ENCODE results near the gene APPL1. TPM values are rescaled to one million over a fixed set of nuclear protein-coding genes. Genes with fewer than 3 reads are reported as not detected.
A peak's percentile ranks its signal among the peaks of the same experiment; 100 is the strongest.
"Not testable (repeated sequence)": the region's sequence is repeated elsewhere in the genome, so short reads cannot be mapped to it uniquely, and the experiment has no call there.

Gene APPL1
- total and polyA plus RNA-seq, 2 of the 4 experiments (the other 2 are of a cell fraction), result 9.6 to 46.2 TPM

- ATAC-seq (ENCODE audit: low read depth), result no peak
- Histone ChIP-seq H2AFZ (replicated peaks; ENCODE audit: low read length, poor library complexity) (no peak overlapping the region), H3K56ac (ENCODE audit: extremely low read depth, insufficient read depth, low read length) (no peak overlapping the region), H2AK9ac (replicated peaks; ENCODE audit: low read depth, low read length, poor library complexity) (no peak overlapping the region), H2BK15ac (ENCODE audit: low read depth, low read length) (no peak overlapping the region), H3K4ac (ENCODE audit: low read depth, low read length) (no peak overlapping the region), H3K14ac (replicated peaks; ENCODE audit: low read depth, low read length) (no peak overlapping the region), H3K9me3 (ENCODE audit: control insufficient read depth, insufficient read depth, low read length) (no peaks in the 10 kb centered on the region), H2BK120ac (ENCODE audit: low read depth, low read length) (no peak overlapping the region), H4K5ac (ENCODE audit: low read depth, low read length) (no peak overlapping the region), H3K9me1 (ENCODE audit: insufficient read depth, low read length) (no peaks in the 10 kb centered on the region), H4K8ac (ENCODE audit: low read depth in 2 of 2, low read length in 2 of 2) (no peak overlapping the region), H3K9ac (ENCODE audit: low read depth, low read length) (no peak overlapping the region), H2BK5ac (ENCODE audit: low read depth, low read length, poor library complexity, severe bottlenecking) (no peak overlapping the region), H3K4me2 (ENCODE audit: low read depth, low read length) (no peak overlapping the region), H3K4me1 (ENCODE audit: control insufficient read depth, insufficient read depth, low read length) (no peaks in the 10 kb centered on the region), H3K79me1 (ENCODE audit: low read depth in 1 of 2, low read length in 2 of 2) (no peaks in the 10 kb centered on the region), H2BK20ac (ENCODE audit: low read depth, low read length) (no peak overlapping the region), H3K27me3 (ENCODE audit: control insufficient read depth, insufficient read depth, low read length) (peaks cover 2% of the 10 kb centered on the region; the same call in 1 of the 2 replicates), H4K91ac (ENCODE audit: insufficient read depth, low read depth, low read length) (no peak overlapping the region), H3K23ac (ENCODE audit: low read depth, low read length) (no peak overlapping the region), H3K36me3 (ENCODE audit: control insufficient read depth, insufficient read depth, low read length) (no peaks in the 10 kb centered on the region), H3K4me3 (ENCODE audit: insufficient read depth, low read depth, low read length) (no peak overlapping the region), H4K20me1 (ENCODE audit: insufficient read depth, low read length) (no peaks in the 10 kb centered on the region), H2AK5ac (ENCODE audit: low read depth, low read length) (no peak overlapping the region), H3K27ac (ENCODE audit: insufficient read depth, low read length) (no peak overlapping the region), H3K18ac (ENCODE audit: low read depth, low read length) (no peak overlapping the region)
- ChIA-PET POLR2A (ENCODE audit: unreplicated experiment) (no interaction called here), CTCF (no interaction called here)
- TF ChIP-seq BHLHE40 (IDR thresholded peaks at IDR 0.05; ENCODE audit: low read depth, low read length) (no peak), MXI1 (IDR thresholded peaks at IDR 0.05; ENCODE audit: borderline replicate concordance, low read depth, low read length) (no peak), RFX5 (IDR thresholded peaks at IDR 0.05; ENCODE audit: low read depth, low read length) (no peak), SMC3 (IDR thresholded peaks at IDR 0.05; ENCODE audit: low read depth, low read length) (no peak), USF2 (IDR thresholded peaks at IDR 0.05; ENCODE audit: low read depth, low read length) (peak; percentile 76), POLR2A (IDR thresholded peaks at IDR 0.05; ENCODE audit: low read depth, low read length) (no peak)
- DNase-seq, result peak; percentile 40
- no CpG with 5 or more reads among the region's 1 CpG for WGBS, 2 experiments (ENCODE audit: extremely low coverage in 2 of 2, insufficient read length in 1 of 2)
- dilution Hi-C loops (cut with HindIII; ENCODE audit: low sequenced_read_pairs, unreplicated experiment), result no loop called here
- no TSS peak for BruUV-seq (replicated peaks)
- in situ Hi-C loops (cut with MboI; ENCODE audit: low sequenced_read_pairs), result no loop called here
- intact Hi-C loops (cut with micrococcal nuclease), result no loop called here
Observed at GRCh38 chr3:57298041-57298440, 70.5 kb downstream of the APPL1 start.

DNA sequence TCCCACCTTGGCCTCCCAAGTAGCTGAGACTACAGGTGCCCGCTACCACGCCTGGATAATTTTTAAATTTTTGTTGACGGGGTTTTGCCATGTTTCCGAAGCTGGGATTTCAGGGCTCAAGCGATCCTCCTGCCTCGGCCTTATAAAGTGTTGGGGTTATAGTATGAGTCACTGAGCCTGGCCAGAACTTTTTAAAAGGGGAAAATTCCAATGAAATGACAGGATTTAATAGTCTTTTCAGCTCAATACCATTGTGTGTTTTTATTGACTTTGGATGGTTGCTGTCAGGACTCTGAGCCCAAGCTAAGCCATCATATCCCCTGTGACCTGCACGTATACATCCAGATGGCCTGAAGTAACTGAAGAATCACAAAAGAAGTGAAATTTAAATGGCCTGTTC, 76.0 kb downstream of the APPL1 start:
- H4K91ac ChIP-seq (ENCODE audit: insufficient read depth, low read depth, low read length); H3K4ac ChIP-seq (ENCODE audit: low read depth, low read length); H2AK5ac ChIP-seq (ENCODE audit: low read depth, low read length); H4K8ac ChIP-seq (ENCODE audit: low read depth in 2 of 2, low read length in 2 of 2); H3K18ac ChIP-seq (ENCODE audit: low read depth, low read length); in situ Hi-C loops (cut with MboI; ENCODE audit: low sequenced_read_pairs); intact Hi-C loops (cut with micrococcal nuclease); H3K9me3 ChIP-seq (ENCODE audit: control insufficient read depth, insufficient read depth, low read length); H2BK20ac ChIP-seq (ENCODE audit: low read depth, low read length); H2AFZ ChIP-seq (replicated peaks; ENCODE audit: low read length, poor library complexity); H3K27me3 ChIP-seq (ENCODE audit: control insufficient read depth, insufficient read depth, low read length); H3K56ac ChIP-seq (ENCODE audit: extremely low read depth, insufficient read depth, low read length); H3K4me1 ChIP-seq (ENCODE audit: control insufficient read depth, insufficient read depth, low read length); H3K27ac ChIP-seq (ENCODE audit: insufficient read depth, low read length); BruUV-seq (replicated peaks); H2BK120ac ChIP-seq (ENCODE audit: low read depth, low read length); H3K23ac ChIP-seq (ENCODE audit: low read depth, low read length); H2AK9ac ChIP-seq (replicated peaks; ENCODE audit: low read depth, low read length, poor library complexity); ATAC-seq (ENCODE audit: low read depth); H4K5ac ChIP-seq (ENCODE audit: low read depth, low read length); POLR2A ChIA-PET (ENCODE audit: unreplicated experiment); H3K9ac ChIP-seq (ENCODE audit: low read depth, low read length); H3K4me3 ChIP-seq (ENCODE audit: insufficient read depth, low read depth, low read length); H3K9me1 ChIP-seq (ENCODE audit: insufficient read depth, low read length); H3K14ac ChIP-seq (replicated peaks; ENCODE audit: low read depth, low read length); H2BK5ac ChIP-seq (ENCODE audit: low read depth, low read length, poor library complexity, severe bottlenecking); H3K4me2 ChIP-seq (ENCODE audit: low read depth, low read length); dilution Hi-C loops (cut with HindIII; ENCODE audit: low sequenced_read_pairs, unreplicated experiment); H3K36me3 ChIP-seq (ENCODE audit: control insufficient read depth, insufficient read depth, low read length); H4K20me1 ChIP-seq (ENCODE audit: insufficient read depth, low read length); H2BK15ac ChIP-seq (ENCODE audit: low read depth, low read length); H3K79me1 ChIP-seq (ENCODE audit: low read depth in 1 of 2, low read length in 2 of 2): not testable (repeated sequence)
- 100% methylated on average over 1 of the region's 7 CpGs; no CpG with 5 or more reads in 1 of the 2 experiments for WGBS, 2 experiments (ENCODE audit: extremely low coverage in 2 of 2, insufficient read length in 1 of 2)
- peak; percentile 9 for DNase-seq
- CTCF ChIA-PET, result interaction anchor here (0.7 kb wide), 1 partner anchor 82 kb away, joined by 3 read pairs; no protein-coding TSS in a partner anchor

Measured in IMR-90 (cell line).